HG03103 (cell line): ENCODE data around the gene ERCC1.
"Not testable (repeated sequence)": the region's sequence is repeated elsewhere in the genome, so short reads cannot be mapped to it uniquely, and the experiment has no call there.

ENCODE experiments used
- ATAC-seq: cut with Tn5 transposase; IDR thresholded peaks from one replicate; pipeline ENCODE4 v1.9.1; 2021; ENCODE audit warnings: low read depth; ENCODE audit not compliant: unreplicated experiment

Gene ERCC1

GRCh38 chr19:45432543-45432942, 8.8 kb upstream of the ERCC1 start:
- not testable (repeated sequence) for ATAC-seq

GRCh38 chr19:45431008-45431407, 7.3 kb upstream of the ERCC1 start:
- not testable (repeated sequence) for ATAC-seq

GRCh38 chr19:45429896-45430295, 6.2 kb upstream of the ERCC1 start:
- ATAC-seq = not testable (repeated sequence)

- ATAC-seq = no peak
Measured at GRCh38 chr19:45428384-45429231, 4.9 kb upstream of the ERCC1 start.

- ATAC-seq = no peak
Measured at GRCh38 chr19:45424191-45425058, 708 bp upstream of the ERCC1 start.

- ATAC-seq = no peak
Measured at GRCh38 chr19:45423033-45423588, 606 bp downstream of the ERCC1 start.

GRCh38 chr19:45421947-45422498, 1.7 kb downstream of the ERCC1 start:
- no peak for ATAC-seq

GRCh38 chr19:45420871-45421270, 2.8 kb downstream of the ERCC1 start:
- ATAC-seq = no peak

- no peak for ATAC-seq
Measured at GRCh38 chr19:45420356-45420755, 3.4 kb downstream of the ERCC1 start.

GRCh38 chr19:45419895-45420294, 3.8 kb downstream of the ERCC1 start:
- ATAC-seq = no peak

GRCh38 chr19:45419396-45419795, 4.3 kb downstream of the ERCC1 start:
- ATAC-seq = peak; percentile 50

GRCh38 chr19:45418802-45419201, 4.9 kb downstream of the ERCC1 start:
- ATAC-seq = no peak

GRCh38 chr19:45417151-45417550, 6.6 kb downstream of the ERCC1 start:
- ATAC-seq = no peak

- no peak for ATAC-seq
Measured at GRCh38 chr19:45414468-45414867, 9.2 kb downstream of the ERCC1 start.

- ATAC-seq = no peak
Measured at GRCh38 chr19:45413497-45413896, 10.2 kb downstream of the ERCC1 start.

- ATAC-seq = not testable (repeated sequence)
Measured at GRCh38 chr19:45410330-45410729, 13.4 kb downstream of the ERCC1 start.

- no peak for ATAC-seq
Measured at GRCh38 chr19:45409557-45409920, 14.2 kb downstream of the ERCC1 start.

GRCh38 chr19:45408830-45409556, 14.7 kb downstream of the ERCC1 start:
- ATAC-seq = no peak

- no peak for ATAC-seq
Measured at GRCh38 chr19:45408121-45408520, 15.6 kb downstream of the ERCC1 start.

GRCh38 chr19:45407585-45407984, 16.1 kb downstream of the ERCC1 start:
- not testable (repeated sequence) for ATAC-seq

GRCh38 chr19:45407091-45407375, 16.7 kb downstream of the ERCC1 start:
- no peak for ATAC-seq
